Mucosa of stomach (tissue), 1 donor: ENCODE data around the gene CACNB2.

ENCODE experiments used
- H3K27me3 ChIP-seq: one replicate; pipeline ENCODE4 v1.7.0; 2013; ENCODE audit warnings: mild to moderate bottlenecking, low read length; ENCODE audit not compliant: control insufficient read depth, insufficient read depth
- H3K36me3 ChIP-seq: one replicate; pipeline ENCODE4 v1.7.0; 2013; ENCODE audit warnings: low read length; ENCODE audit not compliant: control insufficient read depth, insufficient read depth
- H3K4me1 ChIP-seq: one replicate; pipeline ENCODE4 v1.7.0; 2013; ENCODE audit warnings: mild to moderate bottlenecking, low read length; ENCODE audit not compliant: control insufficient read depth, insufficient read depth
- H3K4me3 ChIP-seq: one replicate; pipeline ENCODE4 v1.7.0; 2013; ENCODE audit warnings: low read length
- H3K9ac ChIP-seq: one replicate; pipeline ENCODE4 v1.7.0; 2013; ENCODE audit warnings: mild to moderate bottlenecking, low read length, moderate library complexity
- H3K9me3 ChIP-seq: one replicate; pipeline ENCODE4 v1.7.0; 2013; ENCODE audit warnings: mild to moderate bottlenecking, low read length, moderate library complexity; ENCODE audit not compliant: control insufficient read depth
- donor health status: Pancreatic carcinoma.

The CACNB2 gene

DNA sequence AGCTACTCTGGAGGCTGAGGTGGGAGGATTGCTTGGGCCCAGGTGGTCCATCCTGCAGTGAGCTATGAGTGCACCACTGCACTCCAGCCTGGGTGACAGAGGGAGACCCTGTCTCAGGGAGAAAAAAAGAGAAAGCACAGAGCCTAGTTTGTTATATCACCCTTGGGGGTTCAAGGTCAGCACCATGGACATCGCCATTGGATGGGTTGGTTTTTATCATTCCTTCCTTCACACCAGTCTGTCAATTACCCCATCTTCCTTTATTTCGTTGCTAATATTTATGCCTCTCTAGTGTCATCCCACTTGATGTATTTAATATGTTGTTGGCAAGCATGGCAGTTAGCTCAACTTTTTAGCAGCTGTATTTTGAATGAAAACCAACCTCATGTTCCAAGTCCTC is 328.9 kb downstream of the CACNB2 start:
- H3K9ac ChIP-seq, result no peak overlapping the region
- no peaks in the 10 kb centered on the region for H3K9me3 ChIP-seq
- H3K27me3 ChIP-seq, result no peaks in the 10 kb centered on the region
- no peak overlapping the region for H3K4me3 ChIP-seq
- H3K36me3 ChIP-seq, result no peaks in the 10 kb centered on the region
- H3K4me1 ChIP-seq, result no peaks in the 10 kb centered on the region

DNA sequence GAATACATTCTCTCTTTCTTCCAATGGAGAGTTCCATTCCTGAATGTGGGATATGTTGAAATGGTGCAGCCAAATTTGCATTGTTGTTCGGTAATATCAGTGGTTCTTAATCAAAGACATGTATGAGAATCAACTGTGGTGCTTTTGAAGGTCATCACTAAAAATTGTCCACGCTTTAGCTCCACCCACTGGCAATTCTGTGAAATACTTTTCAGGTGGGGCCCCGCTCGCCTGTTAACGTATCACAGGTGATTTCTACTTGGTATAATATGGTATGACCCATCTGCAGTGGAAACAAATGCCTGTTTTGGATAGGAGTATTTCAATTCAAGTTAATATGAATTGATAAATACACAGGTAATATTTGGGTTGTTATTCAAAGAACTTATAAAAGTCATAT is 332.8 kb downstream of the CACNB2 start:
- Histone ChIP-seq H3K9me3 (no peaks in the 10 kb centered on the region), H3K4me1 (no peaks in the 10 kb centered on the region), H3K9ac (no peak overlapping the region), H3K36me3 (no peaks in the 10 kb centered on the region), H3K27me3 (no peaks in the 10 kb centered on the region), H3K4me3 (no peak overlapping the region)

DNA sequence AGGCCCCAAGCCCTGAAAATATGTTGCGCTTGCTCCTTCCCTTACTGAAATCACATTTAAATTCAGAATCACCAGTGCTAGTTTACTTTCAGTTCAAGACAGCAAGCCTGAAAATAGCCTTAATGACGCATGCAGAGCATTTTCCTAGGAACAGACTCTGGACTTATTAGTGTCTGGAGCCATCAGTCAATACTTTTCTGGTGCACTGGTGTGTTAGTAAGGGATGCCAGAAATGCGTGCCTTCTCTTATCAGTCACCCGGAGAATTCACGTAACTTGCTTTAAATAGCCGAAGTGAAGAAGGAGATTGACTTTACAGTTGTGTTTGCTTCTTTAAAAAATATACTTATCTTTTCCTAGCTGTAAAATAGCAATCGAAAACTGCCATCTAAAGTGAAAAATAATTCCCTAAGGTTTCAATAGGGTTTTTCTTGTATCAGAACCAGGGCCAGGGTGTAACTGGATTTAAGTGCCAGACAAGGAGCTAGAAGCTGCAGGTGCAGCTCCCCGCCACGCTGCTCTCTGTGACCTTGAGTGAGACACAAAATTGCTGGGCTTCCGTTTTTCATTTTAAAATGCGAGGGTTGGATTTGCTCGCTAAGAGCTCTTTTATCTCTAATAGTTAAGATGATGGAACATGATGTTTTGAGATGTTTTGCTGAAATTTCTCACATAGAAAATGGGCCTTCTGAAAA is 333.3 kb downstream of the CACNB2 start:
- no peak overlapping the region for H3K4me3 ChIP-seq
- no peaks in the 10 kb centered on the region for H3K27me3 ChIP-seq
- no peaks in the 10 kb centered on the region for H3K36me3 ChIP-seq
- H3K4me1 ChIP-seq, result no peaks in the 10 kb centered on the region
- H3K9me3 ChIP-seq, result no peaks in the 10 kb centered on the region
- H3K9ac ChIP-seq, result no peak overlapping the region

DNA sequence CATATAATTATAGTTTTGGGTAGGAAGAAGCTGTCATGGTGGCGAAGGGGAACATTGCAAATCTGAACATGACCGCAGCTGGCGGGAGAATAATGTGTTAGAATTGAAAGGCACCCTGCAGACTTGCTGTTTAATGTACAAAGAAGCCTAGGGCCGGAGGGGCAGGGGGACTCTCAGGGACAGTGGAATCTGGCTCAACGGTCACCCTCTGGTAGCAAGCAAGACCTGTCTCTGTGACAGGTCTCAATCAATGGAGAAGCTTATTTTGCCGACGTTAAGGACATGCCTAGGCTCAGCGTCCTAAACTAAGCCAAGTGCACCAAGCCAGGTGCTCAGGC is 333.9 kb downstream of the CACNB2 start:
- no peak overlapping the region for H3K9ac ChIP-seq
- no peak overlapping the region for H3K4me3 ChIP-seq
- H3K27me3 ChIP-seq, result no peaks in the 10 kb centered on the region
- H3K36me3 ChIP-seq, result no peaks in the 10 kb centered on the region
- H3K4me1 ChIP-seq, result no peaks in the 10 kb centered on the region
- H3K9me3 ChIP-seq, result no peaks in the 10 kb centered on the region

DNA sequence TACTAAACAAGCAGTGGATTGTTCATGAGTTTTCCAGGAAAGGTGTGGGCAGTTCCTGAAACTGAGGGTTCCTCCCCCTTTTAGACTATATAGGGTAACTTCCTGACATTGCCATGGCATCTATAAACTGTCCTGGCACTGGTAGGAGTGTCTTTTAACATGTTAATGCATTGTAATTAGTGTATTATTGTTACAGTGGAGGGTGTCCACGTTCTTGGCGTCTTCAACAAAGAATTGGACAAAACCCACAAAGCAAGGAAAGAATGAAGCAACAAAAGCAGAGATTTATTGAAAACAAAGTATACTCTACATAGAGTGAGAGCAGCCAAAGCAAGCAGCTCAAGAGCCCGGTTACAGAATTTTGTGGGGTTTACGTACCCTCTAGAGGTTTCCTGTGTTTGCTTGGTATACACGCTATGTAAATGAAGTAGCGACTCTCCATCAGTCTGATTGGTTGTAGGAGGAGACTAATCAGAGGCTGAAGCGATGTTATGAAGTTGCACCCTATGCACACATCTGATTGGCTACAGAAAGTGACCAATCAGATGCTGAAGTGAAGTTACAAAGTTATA is 335.9 kb downstream of the CACNB2 start:
- Histone ChIP-seq H3K9ac (no peak overlapping the region), H3K27me3 (no peaks in the 10 kb centered on the region), H3K9me3 (no peaks in the 10 kb centered on the region), H3K4me3 (no peak overlapping the region), H3K4me1 (no peaks in the 10 kb centered on the region), H3K36me3 (no peaks in the 10 kb centered on the region)

DNA sequence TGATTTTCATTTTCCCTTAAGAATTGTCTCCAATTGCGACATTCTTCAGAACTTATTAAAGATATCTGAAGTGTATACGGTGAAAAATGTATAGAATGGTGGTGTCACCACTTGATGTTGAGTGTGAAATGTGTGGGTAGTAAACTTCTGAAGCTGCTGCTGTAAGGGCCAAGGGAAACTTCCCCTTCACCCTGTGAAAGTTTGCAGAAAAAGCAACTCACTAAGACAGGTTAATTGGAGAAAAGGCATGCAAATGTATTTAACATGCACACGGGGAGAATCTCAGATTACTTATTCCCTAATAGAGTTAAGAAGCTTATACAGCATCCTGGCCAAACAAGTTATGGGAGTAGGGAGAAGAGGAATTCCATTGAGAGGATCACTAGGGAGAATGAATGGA is 338.1 kb downstream of the CACNB2 start:
- Histone ChIP-seq H3K9ac (no peak overlapping the region), H3K4me3 (no peak overlapping the region), H3K27me3 (no peaks in the 10 kb centered on the region), H3K9me3 (no peaks in the 10 kb centered on the region), H3K4me1 (no peaks in the 10 kb centered on the region), H3K36me3 (no peaks in the 10 kb centered on the region)

DNA sequence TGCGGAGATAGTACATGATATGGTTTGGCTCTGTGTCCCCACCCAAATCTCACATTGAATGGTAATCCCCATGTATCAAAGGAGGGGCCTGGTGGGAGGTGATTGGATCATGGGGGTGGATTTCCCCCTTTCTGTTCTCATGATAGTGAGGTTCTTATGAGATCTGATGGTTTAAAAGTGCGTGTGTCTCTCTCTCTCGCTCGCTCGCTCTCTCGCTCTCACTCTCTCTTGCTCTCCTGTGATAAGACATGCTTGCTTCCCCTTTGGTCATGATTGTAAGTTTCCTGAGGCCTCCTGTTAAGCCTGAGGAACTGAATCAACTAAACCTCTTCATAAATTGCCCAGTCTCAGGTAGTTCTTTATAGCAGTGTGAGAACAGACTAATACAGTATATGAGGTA is 339.3 kb downstream of the CACNB2 start:
- H3K9ac ChIP-seq, result no peak overlapping the region
- no peaks in the 10 kb centered on the region for H3K27me3 ChIP-seq
- H3K4me1 ChIP-seq, result no peaks in the 10 kb centered on the region
- H3K36me3 ChIP-seq, result no peaks in the 10 kb centered on the region
- no peak overlapping the region for H3K4me3 ChIP-seq
- no peaks in the 10 kb centered on the region for H3K9me3 ChIP-seq

DNA sequence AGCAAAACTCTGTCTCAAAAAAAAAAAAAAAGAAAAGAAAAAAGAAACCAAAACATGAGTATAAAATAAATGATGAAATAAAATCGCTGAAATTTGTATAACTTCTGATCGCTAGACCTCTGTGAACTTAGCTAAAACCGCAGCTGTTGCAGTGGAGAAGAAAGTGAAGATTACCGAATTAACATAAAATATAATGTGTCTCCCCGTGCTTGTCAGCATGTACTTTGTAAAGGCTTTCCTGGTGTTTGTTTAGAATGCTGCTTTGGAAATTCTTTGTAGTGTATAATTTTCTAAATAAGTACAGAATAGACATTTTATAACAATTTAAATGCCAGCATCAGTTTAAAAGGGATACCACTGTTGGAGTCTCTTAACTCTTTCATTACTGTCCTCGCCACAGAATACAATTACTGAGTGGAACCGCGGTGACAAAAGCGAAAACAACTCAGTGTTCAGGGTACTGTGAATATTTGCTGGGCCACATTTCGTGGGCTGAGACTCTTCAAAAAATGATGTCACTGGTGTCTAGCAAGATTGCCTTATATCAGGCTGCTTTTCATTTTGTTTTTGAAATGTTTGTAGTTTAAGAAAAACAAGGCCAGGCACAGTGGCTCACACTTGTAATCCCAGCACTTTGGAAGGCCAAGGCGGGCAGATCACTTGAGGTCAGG is 343.4 kb downstream of the CACNB2 start:
- no peaks in the 10 kb centered on the region for H3K27me3 ChIP-seq
- H3K4me3 ChIP-seq, result no peak overlapping the region
- no peaks in the 10 kb centered on the region for H3K4me1 ChIP-seq
- no peaks in the 10 kb centered on the region for H3K36me3 ChIP-seq
- H3K9ac ChIP-seq, result no peak overlapping the region
- no peaks in the 10 kb centered on the region for H3K9me3 ChIP-seq

DNA sequence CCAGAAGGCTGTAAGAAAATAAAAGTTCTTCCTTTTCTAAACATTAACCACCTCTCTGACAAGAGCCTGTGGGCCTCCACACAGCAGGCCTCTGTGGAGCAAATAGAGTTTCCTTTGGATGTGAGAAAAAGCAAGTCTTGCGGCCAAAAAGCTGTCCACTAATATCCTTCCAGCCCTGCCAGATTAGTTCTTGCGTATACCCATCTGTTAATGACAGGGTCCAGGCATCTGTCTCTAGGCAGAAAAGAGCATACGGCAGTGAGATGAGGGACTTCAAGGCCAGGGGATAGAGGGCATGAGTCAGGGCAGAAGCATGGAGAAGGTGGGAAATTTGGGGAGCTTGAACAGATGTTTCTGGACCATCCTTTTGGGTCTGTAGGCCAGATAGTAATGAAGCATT is 346.2 kb downstream of the CACNB2 start:
- Histone ChIP-seq H3K4me1 (no peaks in the 10 kb centered on the region), H3K9ac (no peak overlapping the region), H3K4me3 (no peak overlapping the region), H3K27me3 (no peaks in the 10 kb centered on the region), H3K36me3 (no peaks in the 10 kb centered on the region), H3K9me3 (no peaks in the 10 kb centered on the region)

DNA sequence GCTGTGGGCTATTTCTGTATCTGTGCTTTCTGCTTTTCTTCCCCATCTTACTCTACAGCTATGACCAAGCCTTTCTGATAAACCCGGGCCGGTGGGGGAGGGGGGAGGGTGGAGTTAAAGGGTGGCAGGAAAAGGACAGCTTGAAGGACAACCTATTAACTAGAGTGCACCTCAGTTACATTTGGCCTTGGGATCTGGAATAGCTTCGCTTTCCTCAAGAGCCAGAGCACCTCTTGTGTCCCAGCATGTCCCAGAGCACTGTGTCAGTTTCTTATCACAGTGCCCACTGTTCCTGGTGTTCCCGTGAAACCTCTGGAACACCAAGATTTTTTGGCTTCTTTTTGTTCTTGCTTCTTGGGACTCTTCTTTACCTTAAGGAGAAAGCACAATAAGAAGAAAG is 350.5 kb downstream of the CACNB2 start:
- H3K36me3 ChIP-seq, result no peaks in the 10 kb centered on the region
- H3K27me3 ChIP-seq, result no peaks in the 10 kb centered on the region
- no peaks in the 10 kb centered on the region for H3K9me3 ChIP-seq
- H3K4me1 ChIP-seq, result no peaks in the 10 kb centered on the region
- no peak overlapping the region for H3K9ac ChIP-seq
- no peak overlapping the region for H3K4me3 ChIP-seq

DNA sequence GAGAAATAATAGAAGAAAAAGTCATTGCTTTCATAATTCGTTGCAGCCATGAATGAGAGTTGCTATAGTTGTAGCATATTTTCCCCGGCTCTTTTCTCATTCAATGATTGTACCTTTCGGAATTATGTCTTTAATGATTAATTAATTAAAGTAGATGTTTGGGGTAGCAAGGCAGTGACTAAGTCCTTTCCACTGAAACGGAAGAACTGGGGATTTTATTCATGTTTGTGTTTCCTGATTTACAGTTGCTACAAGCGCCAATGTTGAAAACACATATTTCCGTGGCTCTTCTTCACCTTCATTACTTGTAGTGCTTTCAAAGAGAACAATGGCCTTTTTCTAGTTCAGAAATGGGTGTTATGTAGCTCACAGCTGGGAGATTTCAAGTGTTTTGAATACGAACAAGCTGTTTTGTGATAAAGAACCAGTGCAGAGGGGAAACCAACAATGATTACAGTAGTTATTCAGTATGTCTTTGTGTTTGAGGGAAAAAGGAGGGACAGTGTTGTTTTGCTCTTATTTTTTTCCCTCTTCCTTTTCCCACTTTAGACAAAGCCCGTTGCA is 357.7 kb downstream of the CACNB2 start:
- H3K36me3 ChIP-seq, result no peaks in the 10 kb centered on the region

DNA sequence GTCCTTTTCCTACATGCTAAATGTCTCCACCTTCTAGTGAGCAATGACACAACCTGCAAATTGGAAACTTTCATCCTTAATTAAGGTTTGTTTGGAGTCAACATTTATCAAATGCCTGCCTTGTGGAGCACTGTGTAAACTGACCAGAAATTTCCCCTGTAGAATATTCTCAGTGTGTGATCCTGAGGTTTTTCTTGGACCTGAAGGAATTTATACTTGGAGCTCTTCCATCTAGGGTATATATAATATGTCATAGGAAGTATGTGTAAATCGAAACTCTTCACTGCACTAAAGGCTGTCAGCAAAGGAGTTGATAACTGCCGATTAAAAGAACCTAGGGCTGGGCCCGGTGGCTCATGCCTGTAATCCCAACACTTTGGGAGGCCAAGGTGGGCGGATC is 358.8 kb downstream of the CACNB2 start:
- Histone ChIP-seq H3K4me3 (no peak overlapping the region), H3K4me1 (no peaks in the 10 kb centered on the region), H3K36me3 (no peaks in the 10 kb centered on the region), H3K9me3 (no peaks in the 10 kb centered on the region), H3K9ac (no peak overlapping the region), H3K27me3 (no peaks in the 10 kb centered on the region)

More for the DNA sequence above, 357.7 kb downstream of the CACNB2 start:
- no peaks in the 10 kb centered on the region for H3K27me3 ChIP-seq
- H3K4me1 ChIP-seq, result no peaks in the 10 kb centered on the region
- H3K9ac ChIP-seq, result no peak overlapping the region
- no peak overlapping the region for H3K4me3 ChIP-seq
- H3K9me3 ChIP-seq, result no peaks in the 10 kb centered on the region
